Measurements from ENCODE around the gene FUT4.
"Not testable (repeated sequence)": the region's sequence is repeated elsewhere in the genome, so short reads cannot be mapped to it uniquely, and the experiment has no call there.

FUT4 gene, protein sequence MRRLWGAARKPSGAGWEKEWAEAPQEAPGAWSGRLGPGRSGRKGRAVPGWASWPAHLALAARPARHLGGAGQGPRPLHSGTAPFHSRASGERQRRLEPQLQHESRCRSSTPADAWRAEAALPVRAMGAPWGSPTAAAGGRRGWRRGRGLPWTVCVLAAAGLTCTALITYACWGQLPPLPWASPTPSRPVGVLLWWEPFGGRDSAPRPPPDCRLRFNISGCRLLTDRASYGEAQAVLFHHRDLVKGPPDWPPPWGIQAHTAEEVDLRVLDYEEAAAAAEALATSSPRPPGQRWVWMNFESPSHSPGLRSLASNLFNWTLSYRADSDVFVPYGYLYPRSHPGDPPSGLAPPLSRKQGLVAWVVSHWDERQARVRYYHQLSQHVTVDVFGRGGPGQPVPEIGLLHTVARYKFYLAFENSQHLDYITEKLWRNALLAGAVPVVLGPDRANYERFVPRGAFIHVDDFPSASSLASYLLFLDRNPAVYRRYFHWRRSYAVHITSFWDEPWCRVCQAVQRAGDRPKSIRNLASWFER

DNA sequence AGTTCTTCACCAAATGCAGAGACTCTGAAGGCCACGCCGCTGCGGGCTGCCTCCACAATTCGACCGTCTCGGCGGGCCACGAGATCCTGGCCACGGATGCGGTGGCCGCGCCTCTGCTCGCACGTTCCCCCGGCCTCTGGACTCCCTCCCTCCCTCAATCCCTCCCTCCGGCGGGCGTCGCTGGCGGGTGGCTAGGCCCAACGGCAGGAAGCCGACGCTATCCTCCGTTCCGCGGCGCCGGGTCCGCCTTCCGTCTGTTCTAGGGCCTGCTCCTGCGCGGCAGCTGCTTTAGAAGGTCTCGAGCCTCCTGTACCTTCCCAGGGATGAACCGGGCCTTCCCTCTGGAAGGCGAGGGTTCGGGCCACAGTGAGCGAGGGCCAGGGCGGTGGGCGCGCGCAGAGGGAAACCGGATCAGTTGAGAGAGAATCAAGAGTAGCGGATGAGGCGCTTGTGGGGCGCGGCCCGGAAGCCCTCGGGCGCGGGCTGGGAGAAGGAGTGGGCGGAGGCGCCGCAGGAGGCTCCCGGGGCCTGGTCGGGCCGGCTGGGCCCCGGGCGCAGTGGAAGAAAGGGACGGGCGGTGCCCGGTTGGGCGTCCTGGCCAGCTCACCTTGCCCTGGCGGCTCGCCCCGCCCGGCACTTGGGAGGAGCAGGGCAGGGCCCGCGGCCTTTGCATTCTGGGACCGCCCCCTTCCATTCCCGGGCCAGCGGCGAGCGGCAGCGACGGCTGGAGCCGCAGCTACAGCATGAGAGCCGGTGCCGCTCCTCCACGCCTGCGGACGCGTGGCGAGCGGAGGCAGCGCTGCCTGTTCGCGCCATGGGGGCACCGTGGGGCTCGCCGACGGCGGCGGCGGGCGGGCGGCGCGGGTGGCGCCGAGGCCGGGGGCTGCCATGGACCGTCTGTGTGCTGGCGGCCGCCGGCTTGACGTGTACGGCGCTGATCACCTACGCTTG lies at the start of gene FUT4:
Gene FUT4 (plus strand): TSS at position 227 of the 951 bp plus-strand sequence. CDS start 213 bp downstream, at position 440.
- peak; percentile 29 for DNase-seq

DNA sequence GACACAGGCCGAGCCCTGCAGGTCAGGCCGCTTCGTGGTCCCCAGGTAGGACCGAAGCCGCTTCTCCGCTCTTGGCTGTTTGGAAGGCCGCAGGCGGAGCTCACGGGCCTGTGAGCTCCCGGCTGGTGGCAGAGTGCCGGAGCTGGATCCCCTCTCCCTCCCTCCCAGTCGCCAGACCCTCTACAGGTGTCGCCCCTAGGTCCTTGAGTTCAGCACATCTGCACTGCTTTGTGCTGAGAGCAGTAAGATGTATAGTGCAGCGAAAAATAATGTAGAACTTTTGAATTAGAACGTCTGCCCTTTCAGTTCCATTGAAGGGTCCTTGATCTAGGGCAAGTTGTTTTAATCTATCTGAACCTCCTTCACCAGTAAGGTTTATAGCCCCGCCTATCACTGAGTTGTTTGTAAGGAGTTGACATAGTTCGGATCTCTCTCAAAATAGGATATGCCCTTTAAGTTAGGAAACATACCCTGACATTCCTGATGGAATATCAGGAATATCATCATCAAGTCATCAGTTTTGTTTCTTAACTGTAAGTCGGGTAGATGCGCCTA lies 49.5 kb upstream of the FUT4 start:
- DNase-seq = no peak

DNA sequence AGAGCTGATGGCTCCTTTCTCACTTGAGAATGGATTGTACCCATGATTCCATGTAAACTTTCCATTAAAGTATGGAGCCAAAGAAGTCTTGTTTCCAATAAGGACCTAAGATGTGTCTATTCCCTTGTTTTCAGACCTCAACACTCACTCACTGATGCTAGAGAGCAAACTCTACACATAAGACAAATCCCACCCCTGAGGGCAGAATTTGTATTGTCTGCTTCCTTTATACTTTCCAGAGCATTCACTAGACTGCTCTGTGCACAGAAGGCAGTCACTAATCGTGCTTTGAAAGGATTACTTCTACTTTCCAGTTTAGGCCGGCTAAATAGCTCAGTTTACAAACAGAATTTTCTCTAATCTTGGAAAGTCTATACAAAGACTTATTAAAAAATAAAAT lies 43.5 kb upstream of the FUT4 start:
- no peak for DNase-seq

DNA sequence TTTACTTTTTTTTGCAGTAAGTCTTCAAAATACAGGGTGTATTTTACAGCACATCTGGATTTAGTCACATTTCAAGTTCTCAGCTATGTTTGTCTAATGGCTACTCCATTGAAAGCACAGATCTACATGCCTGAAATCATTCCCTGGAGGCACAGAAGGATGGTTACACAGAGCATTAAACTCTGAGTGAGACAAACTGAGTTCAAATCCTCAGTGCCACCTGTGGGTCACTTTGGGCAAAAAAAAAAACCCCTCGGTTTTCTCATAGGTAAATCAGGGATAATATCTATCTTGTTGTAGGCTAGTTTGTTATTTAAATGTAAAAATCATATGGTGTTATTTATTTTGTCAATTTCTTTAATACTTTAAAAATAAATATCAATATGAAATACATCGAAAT lies 42.2 kb upstream of the FUT4 start:
- DNase-seq = no peak

DNA sequence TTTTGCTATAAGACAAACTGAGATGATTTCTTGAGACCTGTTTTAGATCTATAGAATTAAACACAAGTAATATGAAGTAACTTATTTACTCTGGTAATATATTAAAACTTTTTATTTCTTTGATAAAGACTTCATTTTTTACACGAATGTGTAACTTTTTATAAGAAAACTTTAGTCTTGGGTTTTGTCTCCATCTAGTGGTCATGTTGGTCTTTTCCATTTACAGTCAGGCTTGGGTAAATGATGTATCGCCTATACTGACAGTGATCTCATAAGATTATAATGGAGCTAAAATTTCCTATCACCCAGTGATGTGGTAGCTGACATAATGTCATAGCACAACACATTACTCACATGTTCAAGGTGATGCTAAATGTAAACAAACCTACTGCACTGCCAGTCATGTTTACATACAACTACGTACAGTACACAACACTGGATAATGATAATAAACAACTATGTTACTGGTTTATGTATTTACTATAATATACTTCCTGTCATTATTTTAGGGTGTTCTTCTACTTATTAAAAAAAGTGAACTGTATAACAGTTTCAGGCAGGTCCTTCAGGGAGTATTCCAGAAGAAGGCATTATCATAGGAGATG lies 38.9 kb upstream of the FUT4 start:
- DNase-seq = peak; percentile 53

DNA sequence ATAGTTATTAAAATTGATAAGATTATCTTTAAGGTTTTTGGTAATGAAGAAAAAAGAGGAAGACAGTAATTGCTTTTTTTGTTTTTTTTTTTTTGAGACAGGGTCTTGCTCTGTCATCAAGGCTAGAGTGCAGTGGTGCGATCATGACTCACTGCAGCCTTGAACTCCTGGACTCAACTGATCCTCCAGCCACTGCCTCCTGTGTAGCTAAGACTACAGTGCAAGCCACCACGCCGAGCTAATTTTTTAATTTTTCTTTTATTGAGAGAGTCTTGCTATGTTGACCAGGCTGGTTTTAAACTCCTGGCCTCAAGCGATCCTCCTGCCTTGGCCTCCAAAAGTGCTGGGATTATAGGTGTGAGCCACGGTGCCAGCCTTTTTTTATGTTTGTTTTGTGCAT lies 37.2 kb upstream of the FUT4 start:
- not testable (repeated sequence) for DNase-seq

DNA sequence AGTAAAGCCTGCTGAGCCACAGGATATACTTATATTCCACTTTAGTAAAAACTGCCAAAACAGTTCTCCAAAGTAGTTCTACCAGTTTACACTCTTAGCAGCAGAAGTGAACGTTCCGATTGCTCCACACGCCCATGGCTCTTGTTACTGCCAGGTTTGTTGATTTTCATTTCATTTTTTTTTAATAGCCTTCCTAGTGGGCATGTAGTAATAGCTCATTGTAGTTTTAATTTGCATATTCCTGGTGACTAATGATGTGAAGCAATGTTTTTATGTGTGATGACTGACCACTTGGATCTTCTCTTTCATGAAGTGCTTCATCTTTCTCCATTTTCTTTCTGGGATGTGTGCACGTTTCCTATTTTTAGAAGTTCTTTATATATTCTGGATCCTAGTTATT lies 36.2 kb upstream of the FUT4 start:
- no peak for DNase-seq

DNA sequence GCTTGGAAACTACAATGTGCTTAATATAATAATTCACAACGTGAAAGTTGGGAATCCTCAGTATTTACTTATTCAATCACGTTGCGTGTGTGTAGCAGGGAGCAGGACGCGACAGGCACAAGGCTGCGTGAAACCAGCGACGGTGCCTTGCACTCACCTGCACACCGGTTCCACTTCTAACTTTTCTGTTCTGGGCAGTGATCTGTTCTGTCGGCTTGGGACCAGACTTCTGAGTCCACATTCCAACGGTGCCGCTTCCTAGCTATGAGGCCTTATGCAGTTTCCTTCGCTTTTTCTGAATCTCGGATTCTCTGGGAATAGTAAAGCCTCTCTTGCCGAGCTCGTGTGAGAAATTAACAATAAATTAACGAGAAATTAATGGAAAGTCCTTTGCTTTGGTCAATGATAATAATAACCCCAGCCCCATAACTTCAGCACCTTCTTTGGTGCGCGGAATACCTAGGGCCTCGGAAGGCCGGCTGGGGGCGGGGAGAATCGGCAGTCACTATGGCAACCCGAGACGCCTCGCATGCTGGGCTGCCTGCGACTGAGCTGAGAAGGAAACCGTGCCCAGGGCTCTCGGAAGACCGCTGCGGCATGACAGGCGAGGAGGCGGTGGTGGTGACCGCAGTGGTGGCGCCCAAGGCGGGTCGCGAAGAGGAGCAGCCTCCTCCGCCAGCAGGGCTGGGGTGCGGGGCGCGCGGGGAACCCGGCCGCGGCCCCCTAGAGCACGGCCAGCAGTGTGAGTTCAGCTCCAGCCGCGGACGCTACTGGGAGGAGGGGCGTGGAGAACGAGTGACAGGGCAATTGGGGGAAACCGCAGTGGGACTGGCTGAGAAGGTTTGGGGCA lies 31.6 kb upstream of the FUT4 start, which contains the start of gene C11orf97:
Gene C11orf97 (plus strand): TSS at position 530 of the 850 bp plus-strand sequence. CDS start 68 bp downstream, at position 598.
- DNase-seq = no peak

DNA sequence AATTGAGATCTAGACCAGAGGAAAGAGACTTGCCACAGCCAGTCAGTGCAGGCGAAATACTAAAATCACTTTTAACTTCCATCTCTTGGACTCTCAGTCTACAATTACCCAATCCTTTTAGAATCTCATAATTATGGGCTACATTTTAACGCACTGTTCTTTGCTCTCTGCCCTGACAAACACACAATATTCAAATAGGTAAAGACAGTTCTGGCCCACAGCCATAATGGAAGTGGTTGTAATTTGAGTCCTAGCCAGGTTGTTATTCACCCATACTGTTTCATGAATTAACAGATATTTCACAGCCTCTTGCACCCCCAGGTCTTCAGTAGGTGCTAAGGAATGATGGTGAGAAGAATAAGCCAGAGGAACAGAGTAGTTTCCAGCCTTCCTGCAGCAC lies 30.6 kb upstream of the FUT4 start:
- no peak for DNase-seq

DNA sequence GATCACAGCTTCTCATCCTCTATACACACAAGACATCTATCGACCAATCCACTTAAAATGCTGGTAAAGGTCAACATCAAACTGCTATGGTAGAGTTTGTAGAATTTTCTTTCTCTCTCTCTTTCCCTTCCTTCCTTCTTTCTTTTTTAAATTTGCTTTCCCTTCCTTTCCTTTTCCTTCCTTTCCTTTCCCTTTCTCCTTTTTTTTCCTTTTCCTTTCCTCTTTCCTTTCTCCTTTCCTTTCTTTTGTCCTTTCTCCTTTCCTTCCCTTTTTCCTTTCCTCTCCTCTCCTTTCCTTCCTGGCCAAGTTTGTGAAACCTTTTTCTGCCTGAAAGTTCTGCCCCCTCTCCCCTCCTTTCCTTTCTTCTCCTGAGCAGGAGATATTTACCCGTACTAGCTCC lies 28.3 kb upstream of the FUT4 start:
- DNase-seq = no peak

DNA sequence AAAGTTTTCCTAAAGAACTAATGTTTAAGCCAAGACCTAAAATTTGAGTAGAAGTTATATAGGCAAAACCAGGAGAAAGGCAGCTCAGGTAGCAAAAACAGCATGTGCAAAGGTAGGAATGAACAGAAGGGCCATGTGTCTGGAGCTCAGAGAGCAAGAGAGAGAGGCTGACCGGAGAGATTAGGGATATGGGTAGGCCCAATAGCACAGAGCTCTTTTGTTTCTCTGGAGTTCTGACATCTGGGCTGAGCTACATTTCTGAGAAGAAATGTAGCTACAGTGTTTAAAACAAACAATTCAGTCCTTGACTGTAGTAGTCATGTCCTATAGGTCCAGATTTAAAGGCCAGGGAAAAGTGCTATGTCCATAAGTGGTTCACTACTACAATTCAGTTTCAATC lies 27.0 kb upstream of the FUT4 start:
- no peak for DNase-seq

DNA sequence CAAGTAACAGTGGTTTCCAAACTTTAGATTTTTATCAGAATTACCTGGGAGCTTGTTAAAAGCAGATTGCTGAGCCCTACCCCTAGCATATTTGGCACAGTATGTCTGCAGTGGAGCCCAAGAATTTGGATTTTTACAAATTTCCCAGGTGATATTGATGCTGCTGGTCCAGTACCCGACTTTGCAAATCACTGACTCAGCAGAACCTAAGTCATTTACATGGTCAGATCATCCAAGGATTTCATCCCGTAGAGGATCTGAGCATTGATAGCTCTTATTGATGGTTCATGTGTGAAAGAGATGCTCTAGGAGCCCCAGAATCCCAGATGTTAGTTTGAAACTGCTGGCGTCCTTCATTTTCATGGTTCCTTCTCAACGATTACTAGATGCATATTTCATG lies 25.4 kb upstream of the FUT4 start:
- no peak for DNase-seq

DNA sequence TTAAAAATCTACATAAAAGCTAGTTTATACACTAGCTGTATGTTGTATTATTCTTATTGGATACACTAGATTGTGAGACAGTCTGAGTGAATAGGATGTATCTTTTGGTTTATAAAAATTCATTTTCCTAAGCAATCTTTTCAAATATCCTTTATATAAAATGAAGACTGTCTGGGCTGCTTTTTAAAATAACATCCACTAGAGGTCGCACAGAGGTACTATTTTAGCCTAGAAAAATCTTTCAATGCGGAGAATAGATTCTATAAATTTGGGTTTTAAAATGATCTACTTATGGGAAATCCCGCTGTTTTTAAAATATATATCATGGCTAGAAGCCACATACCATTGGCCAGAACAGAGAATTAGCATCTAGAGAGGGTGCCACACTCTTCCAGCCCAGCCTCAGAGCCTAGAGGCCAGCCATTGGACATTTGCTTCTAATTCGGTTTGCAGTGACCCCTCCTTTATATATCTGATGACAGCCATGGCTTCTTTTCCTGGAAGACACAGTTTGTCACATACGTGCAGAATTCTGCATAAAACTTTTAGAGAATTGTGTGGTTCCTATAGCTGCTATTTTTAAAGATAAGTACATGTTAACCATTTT lies 24.1 kb upstream of the FUT4 start:
- DNase-seq = peak; percentile 16

DNA sequence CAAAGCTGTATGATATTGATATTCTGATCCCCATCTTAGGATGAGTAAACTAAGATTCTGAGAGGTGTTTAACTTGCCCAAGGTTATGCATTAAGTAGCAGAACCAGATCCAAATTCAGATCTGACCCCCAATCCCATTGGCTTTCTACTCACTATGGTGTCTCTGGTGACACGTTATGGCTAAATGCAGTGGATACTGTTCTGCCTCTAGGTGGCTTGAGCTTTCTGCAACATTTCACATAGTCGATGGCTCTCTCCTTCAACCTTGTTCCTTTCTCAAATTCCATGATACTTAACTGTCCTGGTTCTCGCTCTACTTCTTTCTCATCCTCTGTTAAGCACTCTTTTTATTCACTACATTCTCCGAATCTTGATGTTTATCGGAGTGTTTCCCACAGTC lies 22.0 kb upstream of the FUT4 start:
- DNase-seq = peak; percentile 14

DNA sequence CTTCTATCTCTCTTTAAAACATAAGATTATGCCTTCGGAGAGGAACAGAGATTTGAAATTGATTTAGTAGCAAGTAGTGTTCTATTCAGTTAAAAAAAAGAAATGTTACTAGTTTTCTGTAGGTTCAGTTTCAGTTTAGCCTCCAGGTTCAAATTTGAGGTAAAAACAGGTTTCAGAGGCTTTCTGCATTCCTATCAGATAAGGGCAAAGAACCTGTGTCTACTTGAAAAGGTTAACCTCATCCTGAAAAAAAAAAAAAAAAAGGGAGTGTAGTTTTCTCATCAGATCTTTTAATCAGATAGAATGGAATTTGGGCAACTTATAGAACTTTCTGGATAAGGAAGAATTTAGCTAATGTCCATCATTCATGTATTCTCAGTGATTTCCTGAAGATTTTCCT lies 19.4 kb upstream of the FUT4 start:
- no peak for DNase-seq

DNA sequence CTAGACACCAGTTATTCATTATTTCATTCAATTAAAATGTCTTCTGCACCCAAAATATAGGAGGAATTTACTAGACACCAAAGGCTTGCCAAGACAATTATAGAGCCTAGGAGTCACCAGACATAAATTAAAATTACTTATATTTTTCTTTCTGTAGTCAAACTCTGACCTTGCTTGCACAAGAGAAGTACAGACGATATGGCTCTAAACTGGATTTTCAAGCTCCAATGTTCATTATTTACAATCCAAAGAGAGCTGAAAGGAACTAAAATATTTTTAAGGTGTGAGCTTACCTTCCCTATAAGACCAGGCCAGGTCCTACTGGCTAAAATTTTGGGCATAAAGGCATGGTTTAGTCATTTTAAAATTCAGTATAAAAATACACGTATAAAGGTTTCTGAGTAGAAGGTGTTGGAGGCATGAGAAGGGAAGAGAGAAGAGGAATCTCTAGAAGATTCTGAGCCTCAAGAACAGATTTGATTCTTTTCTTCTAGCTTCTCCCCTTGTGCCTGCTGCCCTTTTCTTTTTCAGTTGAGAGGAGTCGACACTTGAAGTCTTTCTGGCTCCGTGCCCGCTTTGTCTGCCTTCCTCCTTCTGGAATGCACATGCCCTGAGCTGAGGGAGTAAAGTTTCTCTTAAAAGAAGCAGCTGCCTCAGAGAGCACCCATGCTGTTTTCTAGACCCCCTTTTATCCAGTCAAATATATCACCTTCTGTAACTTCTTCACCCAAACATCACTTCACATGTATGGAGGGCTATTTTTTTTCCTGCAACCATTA lies 18.0 kb upstream of the FUT4 start:
- DNase-seq = peak; percentile 9

DNA sequence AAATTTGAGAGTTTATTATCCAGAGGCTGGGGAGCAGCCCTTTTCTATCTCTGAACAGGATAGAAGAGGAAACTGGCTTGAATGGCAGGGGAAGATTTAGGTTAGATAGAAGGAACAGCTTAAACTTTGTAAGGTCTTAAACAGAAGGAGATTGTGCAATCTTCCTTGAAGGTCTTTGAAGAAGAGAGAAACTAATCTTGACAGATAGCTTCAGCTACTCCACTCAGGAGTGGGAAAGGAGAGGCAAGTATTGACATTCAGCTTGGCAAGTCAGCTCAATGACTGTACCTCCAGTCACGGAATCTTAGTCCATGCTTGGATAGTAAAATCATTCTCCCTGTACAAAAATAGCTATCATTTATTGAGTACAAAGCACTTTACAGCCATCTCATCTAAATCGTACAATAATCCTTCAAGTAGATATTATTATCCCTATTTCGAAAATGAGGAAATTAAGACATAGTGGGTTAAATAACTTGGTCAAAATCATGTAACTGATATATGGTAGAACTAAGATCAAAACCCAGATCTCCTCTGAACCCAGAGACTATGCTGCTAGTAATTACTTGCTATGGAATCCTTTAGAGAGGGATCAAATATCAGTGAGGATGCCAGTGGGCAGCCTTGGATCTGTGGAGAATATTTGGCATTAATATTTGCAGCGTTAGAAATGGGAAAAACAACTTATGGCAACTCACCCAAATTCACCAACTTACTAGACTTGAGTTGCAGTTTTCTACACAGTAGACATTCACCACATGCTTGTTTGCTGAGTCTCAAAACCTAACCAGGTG lies 16.9 kb upstream of the FUT4 start:
- DNase-seq = no peak

DNA sequence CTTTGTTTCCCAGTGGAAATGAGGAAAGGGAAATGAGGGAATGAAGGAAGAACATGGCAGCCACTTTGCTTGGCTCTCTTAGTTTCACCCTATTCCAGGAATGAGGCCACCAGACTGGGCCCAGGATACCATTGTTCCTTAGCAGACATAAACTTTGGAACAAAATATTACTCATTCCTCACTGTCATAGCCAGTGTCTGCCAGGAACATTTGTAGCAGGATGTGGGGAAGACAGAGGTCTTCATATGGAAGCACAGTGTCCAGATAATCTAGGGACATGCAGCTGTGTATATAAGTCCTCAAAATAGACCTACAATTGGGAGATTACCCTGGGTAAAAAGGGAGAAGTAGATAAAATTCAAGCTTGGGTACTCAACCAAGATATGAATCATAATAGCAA lies 15.2 kb upstream of the FUT4 start:
- DNase-seq = no peak

DNA sequence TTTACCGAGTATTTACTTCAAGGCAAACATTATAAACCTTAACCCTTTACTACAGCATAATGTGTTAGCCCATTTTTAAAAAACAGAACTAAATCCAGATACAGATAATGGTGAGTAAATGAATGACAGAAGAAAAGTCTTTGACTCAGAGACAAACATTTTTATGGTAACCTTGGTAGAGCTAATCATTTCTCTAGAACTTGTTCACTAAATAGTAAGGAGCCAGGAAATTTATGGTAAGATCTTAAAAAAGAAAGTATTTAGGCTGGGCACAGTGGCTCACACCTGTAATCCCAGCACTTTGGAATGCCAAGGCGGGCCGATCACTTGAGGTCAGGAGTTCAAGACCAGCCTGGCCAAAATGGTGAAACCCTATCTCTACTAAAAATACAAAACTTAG lies 11.5 kb upstream of the FUT4 start:
- DNase-seq = no peak

DNA sequence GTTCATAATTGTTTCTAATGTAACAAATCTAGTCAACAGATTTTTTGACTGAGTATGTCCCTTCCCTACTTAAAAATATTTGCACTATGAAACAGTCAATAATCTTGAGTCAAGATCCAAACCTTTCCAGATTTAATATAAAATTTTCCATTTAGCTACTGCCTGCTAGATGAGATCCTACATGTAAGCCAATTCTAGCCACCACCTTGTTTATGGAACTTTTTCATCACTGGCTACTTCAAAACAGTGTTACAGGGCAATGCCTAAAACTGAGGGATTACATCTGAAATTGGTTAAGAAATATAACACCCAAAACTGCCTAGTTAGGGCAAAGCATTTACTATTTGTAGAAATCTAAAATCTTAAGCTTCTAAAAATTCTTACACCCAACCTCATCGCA lies 10.5 kb upstream of the FUT4 start:
- no peak for DNase-seq

Measured in amniotic stem cell (primary cell).